K562 (cell line): ENCODE data around the gene PRKCB. TPM values are rescaled to one million over a fixed set of nuclear protein-coding genes. Genes with fewer than 3 reads are reported as not detected.

Experiments used
- CHCHD3 ChIP-seq: fragments of 250-450 bp; sonication (Bioruptor Pico); IDR thresholded peaks from 2 replicates; pipeline ENCODE4 v2.1.2; 2022; ENCODE audit warnings: mild to moderate bottlenecking
- KDM5B ChIP-seq: fragments of 200-600 bp; sonication (generic); IDR thresholded peaks from 2 replicates; pipeline ENCODE4 v1.6.1; 2012; ENCODE audit warnings: low read depth, mild to moderate bottlenecking, moderate library complexity, low read length, control low read depth, inconsistent platforms; ENCODE audit not compliant: insufficient replicate concordance
- MAFF ChIP-seq: IDR thresholded peaks from 2 replicates; pipeline ENCODE4 v1.6.1; 2012; ENCODE audit warnings: low read length, improper control_type of control experiment
- MEIS2 ChIP-seq: fragments of 450-650 bp; IDR thresholded peaks from 2 replicates; pipeline ENCODE4 v1.6.1; 2014; ENCODE audit warnings: mild to moderate bottlenecking; ENCODE audit not compliant: partially characterized antibody
- NFIC ChIP-seq: fragments of 450-650 bp; IDR thresholded peaks from 2 replicates; pipeline ENCODE4 v1.6.1; 2017; ENCODE audit warnings: mild to moderate bottlenecking, inconsistent platforms
- TGIF2 ChIP-seq: sonication (generic); formaldehyde crosslinking; IDR thresholded peaks from 2 replicates; pipeline ENCODE4 v1.8.1; 2022; ENCODE audit warnings: mild to moderate bottlenecking, missing genetic modification reagents, moderate library complexity
- TRIM24 ChIP-seq, 2 experiments: fragments of 450-650 bp; IDR thresholded peaks; 2 replicates each; pipeline ENCODE4 v1.6.1; 2016
- ZBTB7A ChIP-seq: IDR thresholded peaks from 2 replicates; pipeline ENCODE4 v1.6.1; 2011; ENCODE audit warnings: low read depth, mild to moderate bottlenecking, low read length, moderate library complexity, borderline replicate concordance; ENCODE audit not compliant: control insufficient read depth
- ZNF23 ChIP-seq: fragments of 250-450 bp; sonication (Bioruptor Pico); IDR thresholded peaks from 2 replicates; pipeline ENCODE4 v1.4.0; 2020; ENCODE audit warnings: mild to moderate bottlenecking
- ZNF592 ChIP-seq: fragments of 450-650 bp; IDR thresholded peaks from 2 replicates; pipeline ENCODE4 v1.6.1; 2017; ENCODE audit warnings: antibody characterized with exemption, mild to moderate bottlenecking
- polyA plus RNA-seq, 8 experiments: library from polyadenylated mRNA; depleted of rRNA in 4 of 8; stranded (reverse) in 5 of 8; unstranded in 3 of 8; fragments of >200 nt; fragmentation: Nextera tagmentation in 2 of 8; fragmentation: Illumina TruSeq in 1 of 8; extraction: Ambion mirVana in 2 of 8; extraction: Trizol in 1 of 8; gene quantifications; 2 replicates each; pipeline versions ENCODE4 v1.2.1 to v1.2.3, GENCODE V29; 2011 to 2014; ENCODE audit warnings: inconsistent platforms in 1 of 8, missing spikeins in 1 of 8
- total RNA-seq, 7 experiments: library from RNA; depleted of rRNA in 6 of 7; stranded (reverse); fragments of >200 nt in 6 of 7; fragmentation: Illumina TruSeq in 2 of 7; extraction: Trizol in 2 of 7; gene quantifications; 2 replicates each; pipeline versions ENCODE4 v1.2.1 to v1.2.3, GENCODE V29; 2011 to 2021; ENCODE audit warnings: low replicate concordance in 1 of 7
- TF ChIP-seq, protein P1 (sequence below), 2 experiments: IDR thresholded peaks; 2 replicates each; pipeline ENCODE4 v1.6.1; 2011; ENCODE audit warnings: borderline replicate concordance in 1 of 2, control low read depth in 1 of 2, low read depth in 1 of 2, low read length in 1 of 2, mild to moderate bottlenecking in 1 of 2, mixed read lengths in 1 of 2, moderate library complexity in 1 of 2; ENCODE audit not compliant: insufficient read depth in 1 of 2, insufficient read length in 1 of 2, poor library complexity in 1 of 2, severe bottlenecking in 1 of 2; ENCODE audit errors: extremely low read depth in 1 of 2

Gene PRKCB
- total and polyA plus RNA-seq, 9 of the 15 experiments (the other 6 are each of a cell fraction or from before 2014, with no cell fraction given) = 49.9 to 276 (median 148) TPM

DNA sequence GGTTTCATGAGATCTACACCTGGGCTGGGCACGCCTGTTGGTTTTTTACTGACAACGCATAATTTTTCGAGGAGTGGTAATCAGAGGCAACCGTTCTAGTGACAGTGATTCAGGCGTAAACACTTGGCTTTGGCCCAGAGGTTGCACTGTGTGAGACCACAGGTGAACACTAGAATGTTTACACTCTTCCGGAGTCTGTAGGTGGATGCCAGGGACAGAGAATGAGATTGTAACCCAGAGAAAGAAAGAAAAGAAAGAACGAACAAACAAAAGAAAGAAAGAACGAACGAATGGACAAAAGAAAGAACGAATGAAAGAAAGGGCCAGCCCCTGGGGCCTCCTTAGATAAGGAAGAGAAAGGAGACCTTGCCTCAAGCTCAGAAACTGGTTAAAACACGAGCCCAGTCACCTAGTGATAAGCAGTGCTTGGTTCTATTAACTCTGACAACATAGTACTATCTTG is 113.2 kb downstream of the PRKCB start (continued):
- TF ChIP-seq CHCHD3 (CRISPR knock-in tag) = no peak
- TF ChIP-seq NFIC = peak; percentile 77
- no peak for TF ChIP-seq TGIF2 (CRISPR knock-in tag)
- TF ChIP-seq MAFF = peak; percentile 45; the same call in 1 of the 2 replicates
- peak; percentile 20 for TF ChIP-seq MEIS2
- no peak for TF ChIP-seq ZNF23 (CRISPR knock-in tag)
- no peak for TF ChIP-seq ZBTB7A
- TF ChIP-seq, protein P1, sequence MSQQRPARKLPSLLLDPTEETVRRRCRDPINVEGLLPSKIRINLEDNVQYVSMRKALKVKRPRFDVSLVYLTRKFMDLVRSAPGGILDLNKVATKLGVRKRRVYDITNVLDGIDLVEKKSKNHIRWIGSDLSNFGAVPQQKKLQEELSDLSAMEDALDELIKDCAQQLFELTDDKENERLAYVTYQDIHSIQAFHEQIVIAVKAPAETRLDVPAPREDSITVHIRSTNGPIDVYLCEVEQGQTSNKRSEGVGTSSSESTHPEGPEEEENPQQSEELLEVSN (IDR thresholded peaks at IDR 0.05; ENCODE audit: borderline replicate concordance in 1 of 2, extremely low read depth in 1 of 2, insufficient read depth in 1 of 2, insufficient read length in 1 of 2, low read depth in 1 of 2, low read length in 1 of 2, poor library complexity in 1 of 2, severe bottlenecking in 1 of 2) = no peak
- TF ChIP-seq TRIM24 (IDR thresholded peaks at IDR 0.05) = peak in 1 of 2 experiments; percentile 27; a peak in 1 of 4 replicates
- TF ChIP-seq KDM5B = no peak
- no peak for TF ChIP-seq ZNF592
